Spleen (tissue), 11 donors: ENCODE measurements around the gene GRIN2D. TPM values are rescaled to one million over a fixed set of nuclear protein-coding genes. Genes with fewer than 3 reads are reported as not detected.

Experiments used
- DNase-seq: peaks from one replicate; pipeline ENCODE4 v3.0.0-alpha.2; 2020
- H3K27ac ChIP-seq, 8 donors: fragments of 200-600 bp; sonication (generic) in 7 of 8; 1 replicate in 4 of 8; 2 replicates in 4 of 8; pipeline versions ENCODE4 v1.5.0 to v1.8.0; 2016 to 2021; ENCODE audit warnings: inconsistent platforms in 4 of 8, mild to moderate bottlenecking in 4 of 8, moderate library complexity in 1 of 8
- H3K27me3 ChIP-seq, 7 donors: fragments of 200-600 bp; sonication (generic) in 6 of 7; replicated peaks in 1 of 7; 1 replicate in 4 of 7; 2 replicates in 3 of 7; pipeline versions ENCODE4 v1.5.0 to v1.8.0; 2016 to 2021; ENCODE audit warnings: inconsistent platforms in 3 of 7, mild to moderate bottlenecking in 1 of 7
- H3K36me3 ChIP-seq, 6 donors: fragments of 200-600 bp; sonication (generic) in 5 of 6; 1 replicate in 4 of 6; 2 replicates in 2 of 6; pipeline versions ENCODE4 v1.5.0 to v1.8.0; 2016 to 2021; ENCODE audit warnings: inconsistent platforms in 2 of 6
- H3K4me1 ChIP-seq, 6 donors: fragments of 200-600 bp; sonication (generic) in 5 of 6; 1 replicate in 3 of 6; 2 replicates in 3 of 6; pipeline versions ENCODE4 v1.5.0 to v1.8.0; 2016 to 2021; ENCODE audit warnings: inconsistent platforms in 3 of 6
- H3K4me3 ChIP-seq, 8 donors: fragments of 200-600 bp; sonication (generic) in 7 of 8; 1 replicate in 4 of 8; 2 replicates in 4 of 8; pipeline versions ENCODE4 v1.5.0 to v1.8.0; 2016 to 2021; ENCODE audit warnings: inconsistent platforms in 4 of 8, mild to moderate bottlenecking in 4 of 8, moderate library complexity in 2 of 8
- H3K9me3 ChIP-seq, 8 donors: fragments of 200-600 bp; sonication (generic) in 7 of 8; 1 replicate in 4 of 8; 2 replicates in 4 of 8; pipeline versions ENCODE4 v1.5.0 to v1.8.0; 2016 to 2021; ENCODE audit warnings: inconsistent platforms in 4 of 8
- POLR2A ChIP-seq, 3 donors: fragments of 450-650 bp; IDR thresholded peaks; one replicate each; pipeline ENCODE4 v1.5.1; 2017; ENCODE audit warnings: antibody characterized with exemption in 3 of 3, mild to moderate bottlenecking in 1 of 3
- POLR2AphosphoS5 ChIP-seq, 3 donors: sonication (generic); formaldehyde crosslinking; IDR thresholded peaks; one replicate each; pipeline ENCODE4 v1.5.1; 2017; ENCODE audit warnings: antibody characterized with exemption in 3 of 3
- WGBS, 5 donors: extraction: QIAGEN DNeasy Blood & Tissue Kit in 3 of 5; methylation state at CpG; one replicate each; pipeline versions ENCODE4 v1.1.5 to v1.1.7; 2013 to 2018; 5-methylcytosine and 5-hydroxymethylcytosine counted together
- intact Hi-C: fragments of 100-400 bp; cut with DNase I; formaldehyde crosslinking; loops from one replicate; pipeline ENCODE4 v1.15.0; 2023; ENCODE audit warnings: low total_unique reads
- polyA plus RNA-seq, 3 donors: library from polyadenylated mRNA; stranded (reverse); fragments of 200-250 nt; gene quantifications; one replicate each; pipeline ENCODE4 v1.2.1, GENCODE V29; 2013
- total RNA-seq, 7 donors: library from RNA; depleted of rRNA in 3 of 7; stranded (reverse); fragments of >200 nt in 3 of 7; fragmentation: NEBNext Ultra II Directional in 4 of 7; extraction: Animal tissue kit (Norgen Biotek cat#: 25700) in 4 of 7; gene quantifications; one replicate each; pipeline versions ENCODE4 v1.1.0 to v1.2.1, GENCODE V29; 2016 to 2021
- TF ChIP-seq, protein P1 (sequence below), 11 experiments: fragments of 200-600 bp in 7 of 11; fragments of 450-650 bp in 4 of 11; sonication (generic) in 4 of 11; IDR thresholded peaks in 8 of 11; conservative IDR thresholded peaks in 3 of 11; 1 replicate in 7 of 11; 2 replicates in 4 of 11; pipeline versions ENCODE4 v1.4.0 to v1.8.0; 2016 to 2021; ENCODE audit warnings: antibody characterized with exemption in 11 of 11, inconsistent platforms in 4 of 11, mild to moderate bottlenecking in 1 of 11
- donor health status: healthy with polysubstance abuse.
- donor health status: DM: no; HTN: no; CAD: no; lungs with moderate emphysema.
- donor health status: DM: no; HTN: no; CAD: no.
- donor health status: Bipolar disorder and iron deficiency.
- donor health status: healthy.
- donor health status: DM: no; HTN: no; CAD: no.
- donor health status: DM: yes; HTN: yes; CAD: no.

The GRIN2D gene
- total and polyA plus RNA-seq, 10 donors = 0.07 to 1.2 (median 0.50) TPM

DNA sequence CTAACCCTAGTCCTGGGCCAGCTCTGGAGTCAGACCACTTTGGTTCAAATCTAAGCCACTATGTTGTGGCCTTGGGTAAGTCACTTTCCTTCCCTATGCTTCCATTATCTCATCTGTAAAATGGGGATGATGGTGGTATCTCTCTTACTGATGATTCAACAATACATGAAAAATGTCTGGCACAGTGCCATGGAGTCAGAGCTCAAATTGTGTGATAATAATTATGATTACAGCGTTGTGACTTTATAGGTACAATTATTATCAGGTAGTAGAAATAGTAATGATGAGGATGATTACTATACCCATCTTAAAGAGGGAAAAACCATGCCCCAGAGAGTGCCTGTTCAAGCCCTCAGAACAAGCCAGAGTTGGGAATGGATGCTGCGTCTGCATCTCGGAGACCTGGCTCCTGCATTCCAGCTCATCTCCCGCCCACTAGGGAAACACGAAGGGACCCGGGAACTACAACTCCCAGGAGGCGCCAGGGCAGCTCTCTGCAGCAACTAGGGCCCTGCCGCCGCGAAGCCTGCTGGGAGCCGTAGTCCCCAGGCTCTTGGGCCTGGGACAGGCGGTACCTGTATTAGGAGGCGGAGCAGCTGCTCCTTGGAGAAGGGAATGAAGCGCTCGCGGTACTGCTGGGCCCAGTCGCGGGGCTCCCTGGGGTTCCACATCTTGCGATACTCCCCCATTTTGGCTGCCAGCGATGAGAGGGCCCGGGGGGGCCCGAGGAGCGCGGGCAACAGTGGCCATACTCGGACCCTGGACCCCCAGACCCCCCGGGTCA is 30.6 kb upstream of the GRIN2D start:
- WGBS, 5 donors = 3 to 10% (median 5%) methylated on average over 10 to 26 of the region's 26 CpGs
- peak; percentile 99 for DNase-seq

DNA sequence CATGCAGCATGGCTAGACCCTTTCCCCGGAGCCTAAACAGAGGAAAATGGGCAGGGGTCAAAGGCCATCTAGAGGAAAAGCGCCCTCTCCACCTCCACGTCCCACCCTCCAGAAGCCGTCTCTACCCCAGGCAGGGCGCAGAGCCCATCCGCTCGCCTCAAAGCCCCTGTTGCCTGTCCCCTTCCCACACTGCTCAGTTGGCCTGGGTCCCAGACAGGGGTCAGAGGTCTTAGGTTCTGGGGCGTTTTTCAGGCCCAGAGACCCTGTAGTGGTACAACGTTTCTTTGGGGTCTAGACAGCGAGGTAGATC is 30.0 kb upstream of the GRIN2D start:
- Histone ChIP-seq H3K4me1 (peaks cover 0 to 23% (median 18%) of the 10 kb centered on the region in 6 donors), H3K27me3 (no peaks in the 10 kb centered on the region), H3K9me3 (no peaks in the 10 kb centered on the region), H3K27ac (peak overlapping the region; percentile 89 to 98 (median 96)), H3K36me3 (peaks cover 0 to 17% (median 0%) of the 10 kb centered on the region in 6 donors), H3K4me3 (peak overlapping the region; percentile 49 to 72 (median 58))
- TF ChIP-seq POLR2A (IDR thresholded peaks at IDR 0.05) (no peak), POLR2AphosphoS5 (IDR thresholded peaks at IDR 0.05) (no peak)
- TF ChIP-seq, protein P1, sequence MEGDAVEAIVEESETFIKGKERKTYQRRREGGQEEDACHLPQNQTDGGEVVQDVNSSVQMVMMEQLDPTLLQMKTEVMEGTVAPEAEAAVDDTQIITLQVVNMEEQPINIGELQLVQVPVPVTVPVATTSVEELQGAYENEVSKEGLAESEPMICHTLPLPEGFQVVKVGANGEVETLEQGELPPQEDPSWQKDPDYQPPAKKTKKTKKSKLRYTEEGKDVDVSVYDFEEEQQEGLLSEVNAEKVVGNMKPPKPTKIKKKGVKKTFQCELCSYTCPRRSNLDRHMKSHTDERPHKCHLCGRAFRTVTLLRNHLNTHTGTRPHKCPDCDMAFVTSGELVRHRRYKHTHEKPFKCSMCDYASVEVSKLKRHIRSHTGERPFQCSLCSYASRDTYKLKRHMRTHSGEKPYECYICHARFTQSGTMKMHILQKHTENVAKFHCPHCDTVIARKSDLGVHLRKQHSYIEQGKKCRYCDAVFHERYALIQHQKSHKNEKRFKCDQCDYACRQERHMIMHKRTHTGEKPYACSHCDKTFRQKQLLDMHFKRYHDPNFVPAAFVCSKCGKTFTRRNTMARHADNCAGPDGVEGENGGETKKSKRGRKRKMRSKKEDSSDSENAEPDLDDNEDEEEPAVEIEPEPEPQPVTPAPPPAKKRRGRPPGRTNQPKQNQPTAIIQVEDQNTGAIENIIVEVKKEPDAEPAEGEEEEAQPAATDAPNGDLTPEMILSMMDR (IDR thresholded peaks at IDR 0.05 in 8 of 11, conservative IDR thresholded peaks at IDR 0.05 in 3 of 11) = no peak
- WGBS, 5 donors = 1 to 7% (median 5%) methylated on average over 10 of the region's 10 CpGs
- no peak for DNase-seq
- intact Hi-C loops = no loop called here

More for the DNA sequence above, 30.6 kb upstream of the GRIN2D start:
- peaks cover 0 to 19% (median 0%) of the 10 kb centered on the region in 6 donors for H3K36me3 ChIP-seq
- peaks cover 0 to 23% (median 18%) of the 10 kb centered on the region in 6 donors for H3K4me1 ChIP-seq
- intact Hi-C loops = no loop called here
- TF ChIP-seq, protein P1 (IDR thresholded peaks at IDR 0.05 in 8 of 11, conservative IDR thresholded peaks at IDR 0.05 in 3 of 11) = peak in 6 of 11 experiments; percentile 17 to 46 (median 29)
- TF ChIP-seq POLR2A (IDR thresholded peaks at IDR 0.05) (peak in 1 of 3 donors; percentile 50), POLR2AphosphoS5 (IDR thresholded peaks at IDR 0.05) (peak; percentile 75 to 82 (median 81))
- H3K4me3 ChIP-seq = peak overlapping the region; percentile 49 to 72 (median 58)
- H3K27me3 ChIP-seq = no peaks in the 10 kb centered on the region
- H3K9me3 ChIP-seq = no peaks in the 10 kb centered on the region
- H3K27ac ChIP-seq = peak overlapping the region; percentile 89 to 98 (median 96)

DNA sequence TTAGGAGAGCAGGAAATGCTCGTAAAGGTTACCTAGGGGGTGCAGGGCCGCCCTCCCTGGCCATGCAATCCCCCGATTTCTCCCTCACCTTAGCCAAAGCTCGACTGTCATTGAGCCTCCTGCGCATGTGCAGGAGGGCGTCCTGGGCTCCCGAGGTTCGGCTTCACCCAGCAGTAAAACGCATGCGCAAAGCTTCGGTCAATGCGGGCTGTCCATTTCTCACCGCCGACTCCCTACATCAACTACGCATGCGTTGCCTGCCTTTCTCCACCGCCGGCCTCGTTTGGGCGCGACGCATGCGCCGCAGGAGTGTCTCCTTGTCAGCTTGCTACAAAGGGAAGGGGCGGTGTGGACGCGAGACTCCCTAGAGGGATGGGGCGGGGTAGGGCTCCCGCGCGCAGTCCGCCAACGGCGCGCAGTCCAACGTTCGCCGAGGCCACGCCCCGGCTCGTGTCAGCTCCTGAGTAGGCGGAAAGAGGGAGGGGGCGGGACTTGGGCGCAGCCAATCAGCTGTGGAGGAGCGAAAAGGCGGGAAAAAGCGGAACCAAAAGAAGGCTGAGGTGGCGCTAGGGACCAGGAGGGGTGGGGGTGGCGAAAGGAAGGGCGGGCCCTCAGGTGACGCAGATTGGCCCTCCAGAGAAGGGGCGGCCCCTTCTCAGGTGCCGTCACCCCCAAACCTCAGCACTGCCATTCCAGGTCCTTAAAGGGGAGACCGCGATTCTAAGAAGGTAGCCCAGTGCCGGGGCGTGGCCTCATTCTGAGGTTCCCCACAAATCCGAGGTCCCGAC is 29.5 kb upstream of the GRIN2D start, which contains the start of the genes SYNGR4 and TMEM143:
Gene SYNGR4 (plus strand): TSS at position 558 of the 788 bp plus-strand sequence. CDS start 1,476 bp downstream, outside the sequence.
Gene TMEM143 (minus strand): TSS at position 131 of the 788 bp plus-strand sequence. CDS start 20 bp downstream, at position 111.
- Histone ChIP-seq H3K4me1 (peaks cover 0 to 23% (median 18%) of the 10 kb centered on the region in 6 donors), H3K36me3 (peaks cover 0 to 12% (median 0%) of the 10 kb centered on the region in 6 donors), H3K27me3 (no peaks in the 10 kb centered on the region), H3K27ac (peak within 1 kb of the TSS; percentile 89 to 98 (median 96)), H3K4me3 (peak within 1 kb of the TSS; percentile 49 to 72 (median 58)), H3K9me3 (no peaks in the 10 kb centered on the region)
- WGBS, 5 donors = 0 to 1% (median 1%) methylated on average over 47 to 59 of the region's 59 CpGs
- peak; percentile 100 for DNase-seq
- intact Hi-C loops = no loop called here
- TF ChIP-seq POLR2A (IDR thresholded peaks at IDR 0.05) (no peak), POLR2AphosphoS5 (IDR thresholded peaks at IDR 0.05) (peak; percentile 87 to 92 (median 91))
- TF ChIP-seq, protein P1 (IDR thresholded peaks at IDR 0.05 in 8 of 11, conservative IDR thresholded peaks at IDR 0.05 in 3 of 11) = peak in 4 of 11 experiments; percentile 11 to 49 (median 22)
